VCaP (cell line): ENCODE measurements around the gene CDH8.
"Not testable (repeated sequence)": the region's sequence is repeated elsewhere in the genome, so short reads cannot be mapped to it uniquely, and the experiment has no call there.

Source experiments
- H3K27ac ChIP-seq: fragments of 450-650 bp; 2 replicates; pipeline ENCODE4 v1.5.1; 2017
- CTCF ChIP-seq: fragments of 450-650 bp; conservative IDR thresholded peaks from 2 replicates; pipeline ENCODE4 v1.5.1; 2017; ENCODE audit warnings: mild to moderate bottlenecking, moderate library complexity

The CDH8 gene

GRCh38 chr16:61798741-61799140 lies 237.5 kb downstream of the CDH8 start:
- no peak overlapping the region for H3K27ac ChIP-seq
- TF ChIP-seq CTCF: no peak

- no peak for TF ChIP-seq CTCF
Measured at GRCh38 chr16:61797961-61798507, 238.2 kb downstream of the CDH8 start.

GRCh38 chr16:61797296-61797795 lies 238.9 kb downstream of the CDH8 start:
- no peak overlapping the region for H3K27ac ChIP-seq
- no peak for TF ChIP-seq CTCF

More at GRCh38 chr16:61797961-61798507, 238.2 kb downstream of the CDH8 start:
- H3K27ac ChIP-seq: no peak overlapping the region

- no peak for TF ChIP-seq CTCF
- H3K27ac ChIP-seq: no peak overlapping the region
Measured at GRCh38 chr16:61792194-61792909, 243.9 kb downstream of the CDH8 start.

- no peak for TF ChIP-seq CTCF
- H3K27ac ChIP-seq: no peak overlapping the region
Measured at GRCh38 chr16:61791464-61791863, 244.8 kb downstream of the CDH8 start.

- not testable (repeated sequence) for H3K27ac ChIP-seq
Measured at GRCh38 chr16:61781855-61782254, 254.4 kb downstream of the CDH8 start.

GRCh38 chr16:61780161-61780560 lies 256.1 kb downstream of the CDH8 start:
- TF ChIP-seq CTCF: no peak
- no peak overlapping the region for H3K27ac ChIP-seq

- no peak for TF ChIP-seq CTCF
Measured at GRCh38 chr16:61770301-61770700, 265.9 kb downstream of the CDH8 start.

More at GRCh38 chr16:61770301-61770700, 265.9 kb downstream of the CDH8 start:
- H3K27ac ChIP-seq: no peak overlapping the region
